ENCODE data around the gene HES4.
"Not testable (repeated sequence)": the region's sequence is repeated elsewhere in the genome, so short reads cannot be mapped to it uniquely, and the experiment has no call there.

Gene HES4

GRCh38 chr1:1019122-1019999 is 19.5 kb upstream of the HES4 start:
- Histone ChIP-seq H3K4me1 (ENCODE audit: insufficient read depth, low read length) (peaks cover 25% of the 10 kb centered on the region), H3K36me3 (ENCODE audit: insufficient read depth, low read length) (peaks cover 12% of the 10 kb centered on the region), H3K27me3 (ENCODE audit: insufficient read depth, low read length) (no peaks in the 10 kb centered on the region), H3K9me3 (ENCODE audit: low read length) (no peaks in the 10 kb centered on the region), H3K4me3 (ENCODE audit: low read length) (peak overlapping the region; percentile 40), H2AFZ (ENCODE audit: low read depth, low read length) (no peak overlapping the region)

GRCh38 chr1:1018321-1018685 is 18.4 kb upstream of the HES4 start:
- H3K4me3 ChIP-seq (ENCODE audit: low read length); H3K27me3 ChIP-seq (ENCODE audit: insufficient read depth, low read length); H2AFZ ChIP-seq (ENCODE audit: low read depth, low read length); H3K9me3 ChIP-seq (ENCODE audit: low read length): not testable (repeated sequence)
- Histone ChIP-seq H3K36me3 (ENCODE audit: insufficient read depth, low read length) (peaks cover 10% of the 10 kb centered on the region), H3K4me1 (ENCODE audit: insufficient read depth, low read length) (peaks cover 33% of the 10 kb centered on the region)

- not testable (repeated sequence) for H3K27me3 ChIP-seq (ENCODE audit: insufficient read depth, low read length); H2AFZ ChIP-seq (ENCODE audit: low read depth, low read length); H3K4me3 ChIP-seq (ENCODE audit: low read length); H3K36me3 ChIP-seq (ENCODE audit: insufficient read depth, low read length); H3K9me3 ChIP-seq (ENCODE audit: low read length)
- H3K4me1 ChIP-seq (ENCODE audit: insufficient read depth, low read length), result peaks cover 30% of the 10 kb centered on the region
Measured at GRCh38 chr1:1017397-1018320, 17.8 kb upstream of the HES4 start.

- H3K4me3 ChIP-seq (ENCODE audit: low read length), result no peak overlapping the region
- no peaks in the 10 kb centered on the region for H3K36me3 ChIP-seq (ENCODE audit: insufficient read depth, low read length)
- H3K9me3 ChIP-seq (ENCODE audit: low read length), result no peaks in the 10 kb centered on the region
- no peaks in the 10 kb centered on the region for H3K27me3 ChIP-seq (ENCODE audit: insufficient read depth, low read length)
- H2AFZ ChIP-seq (ENCODE audit: low read depth, low read length), result no peak overlapping the region
- peaks cover 22% of the 10 kb centered on the region for H3K4me1 ChIP-seq (ENCODE audit: insufficient read depth, low read length)
Measured at GRCh38 chr1:1014799-1015681, 15.1 kb upstream of the HES4 start.

- peak overlapping the region; percentile 57 for H3K4me3 ChIP-seq (ENCODE audit: low read length)
- no peaks in the 10 kb centered on the region for H3K27me3 ChIP-seq (ENCODE audit: insufficient read depth, low read length)
- no peaks in the 10 kb centered on the region for H3K9me3 ChIP-seq (ENCODE audit: low read length)
- peaks cover 20% of the 10 kb centered on the region for H3K4me1 ChIP-seq (ENCODE audit: insufficient read depth, low read length)
- H3K36me3 ChIP-seq (ENCODE audit: insufficient read depth, low read length), result no peaks in the 10 kb centered on the region
- H2AFZ ChIP-seq (ENCODE audit: low read depth, low read length), result no peak overlapping the region
Measured at GRCh38 chr1:1013922-1014648, 14.2 kb upstream of the HES4 start.

- Histone ChIP-seq H3K27me3 (ENCODE audit: insufficient read depth, low read length) (no peaks in the 10 kb centered on the region), H2AFZ (ENCODE audit: low read depth, low read length) (peak within 1 kb of the TSS; percentile 80), H3K4me1 (ENCODE audit: insufficient read depth, low read length) (peaks cover 19% of the 10 kb centered on the region), H3K36me3 (ENCODE audit: insufficient read depth, low read length) (no peaks in the 10 kb centered on the region), H3K4me3 (ENCODE audit: low read length) (peak within 1 kb of the TSS; percentile 57), H3K9me3 (ENCODE audit: low read length) (no peaks in the 10 kb centered on the region)
Measured at GRCh38 chr1:1013105-1013921, 13.4 kb upstream of the HES4 start, which contains the start of gene ISG15. Gene ISG15, plus strand, starts transcription at chr1:1013497. Its CDS starts 77 bp downstream, at chr1:1013574.

GRCh38 chr1:1012736-1013104 is 12.8 kb upstream of the HES4 start:
- not testable (repeated sequence) for H3K9me3 ChIP-seq (ENCODE audit: low read length); H3K27me3 ChIP-seq (ENCODE audit: insufficient read depth, low read length); H3K36me3 ChIP-seq (ENCODE audit: insufficient read depth, low read length)
- Histone ChIP-seq H3K4me3 (ENCODE audit: low read length) (peak overlapping the region; percentile 57), H2AFZ (ENCODE audit: low read depth, low read length) (peak overlapping the region; percentile 80), H3K4me1 (ENCODE audit: insufficient read depth, low read length) (peaks cover 19% of the 10 kb centered on the region)

GRCh38 chr1:1011396-1011949 is 11.6 kb upstream of the HES4 start:
- Histone ChIP-seq H3K27me3 (ENCODE audit: insufficient read depth, low read length) (no peaks in the 10 kb centered on the region), H3K4me3 (ENCODE audit: low read length) (no peak overlapping the region), H3K4me1 (ENCODE audit: insufficient read depth, low read length) (peaks cover 19% of the 10 kb centered on the region), H3K36me3 (ENCODE audit: insufficient read depth, low read length) (no peaks in the 10 kb centered on the region), H3K9me3 (ENCODE audit: low read length) (no peaks in the 10 kb centered on the region), H2AFZ (ENCODE audit: low read depth, low read length) (no peak overlapping the region)

- H2AFZ ChIP-seq (ENCODE audit: low read depth, low read length); H3K4me3 ChIP-seq (ENCODE audit: low read length); H3K9me3 ChIP-seq (ENCODE audit: low read length); H3K27me3 ChIP-seq (ENCODE audit: insufficient read depth, low read length); H3K36me3 ChIP-seq (ENCODE audit: insufficient read depth, low read length): not testable (repeated sequence)
- peaks cover 30% of the 10 kb centered on the region for H3K4me1 ChIP-seq (ENCODE audit: insufficient read depth, low read length)
Measured at GRCh38 chr1:1010131-1010530, 10.2 kb upstream of the HES4 start.

- Histone ChIP-seq H2AFZ (ENCODE audit: low read depth, low read length) (no peak overlapping the region), H3K36me3 (ENCODE audit: insufficient read depth, low read length) (peaks cover 2% of the 10 kb centered on the region), H3K4me1 (ENCODE audit: insufficient read depth, low read length) (peaks cover 29% of the 10 kb centered on the region), H3K4me3 (ENCODE audit: low read length) (no peak overlapping the region), H3K9me3 (ENCODE audit: low read length) (no peaks in the 10 kb centered on the region), H3K27me3 (ENCODE audit: insufficient read depth, low read length) (no peaks in the 10 kb centered on the region)
Measured at GRCh38 chr1:1006305-1007159, 6.6 kb upstream of the HES4 start.

Measured in neuron (in vitro differentiated cells).